Effector memory CD8-positive, alpha-beta T cell (primary cell): ENCODE data around the gene IL1RAPL1.
"Not testable (repeated sequence)": the region's sequence is repeated elsewhere in the genome, so short reads cannot be mapped to it uniquely, and the experiment has no call there.

ENCODE experiments used
- ATAC-seq: fragments of 150-1000 bp; cut with Tn5 transposase; replicated peaks from 2 replicates; pipeline ENCODE4 v1.10.0; 2021; ENCODE audit warnings: mild to moderate bottlenecking, moderate library complexity
- DNase-seq, 3 experiments: peaks; one replicate each; pipeline ENCODE4 v3.0.0; 2021
- H3K27ac Mint-ChIP-seq, 2 donors: one replicate each; pipeline ENCODE4 v1.8.0; 2022; ENCODE audit warnings: mild to moderate bottlenecking in 2 of 2, mixed read lengths in 2 of 2, moderate library complexity in 2 of 2
- H3K27me3 Mint-ChIP-seq, 2 donors: one replicate each; pipeline ENCODE4 v1.8.0; 2022; ENCODE audit warnings: mixed read lengths in 2 of 2
- H3K36me3 Mint-ChIP-seq: one replicate; pipeline ENCODE4 v1.8.0; 2022; ENCODE audit warnings: mild to moderate bottlenecking, moderate library complexity, mixed read lengths; ENCODE audit not compliant: insufficient read depth
- H3K4me1 Mint-ChIP-seq, 2 donors: one replicate each; pipeline ENCODE4 v1.8.0; 2022; ENCODE audit warnings: low read depth in 2 of 2, mixed read lengths in 2 of 2
- H3K4me3 Mint-ChIP-seq, 2 donors: one replicate each; pipeline ENCODE4 v1.8.0; 2022; ENCODE audit warnings: mild to moderate bottlenecking in 2 of 2, mixed read lengths in 2 of 2, moderate library complexity in 2 of 2
- H3K9me3 Mint-ChIP-seq, 2 donors: one replicate each; pipeline ENCODE4 v1.8.0; 2022; ENCODE audit warnings: mixed read lengths in 2 of 2

The IL1RAPL1 gene

GRCh38 chrX:29066516-29066915, 479.3 kb downstream of the IL1RAPL1 start:
- Mint-ChIP-seq H3K27me3 (no peaks in the 10 kb centered on the region), H3K4me3 (no peak overlapping the region), H3K4me1 (no peaks in the 10 kb centered on the region), H3K9me3 (peaks cover 3 to 14% of the 10 kb centered on the region in 2 donors), H3K27ac (no peak overlapping the region), H3K36me3 (no peaks in the 10 kb centered on the region)
- ATAC-seq: no peak
- no peak for DNase-seq

GRCh38 chrX:29067351-29067750, 480.1 kb downstream of the IL1RAPL1 start:
- Mint-ChIP-seq H3K4me1 (no peaks in the 10 kb centered on the region), H3K27ac (no peak overlapping the region), H3K4me3 (no peak overlapping the region), H3K27me3 (no peaks in the 10 kb centered on the region), H3K9me3 (peaks cover 3 to 14% of the 10 kb centered on the region in 2 donors), H3K36me3 (no peaks in the 10 kb centered on the region)
- ATAC-seq (no peak), DNase-seq (no peak)

GRCh38 chrX:29071525-29072320, 484.5 kb downstream of the IL1RAPL1 start:
- no peak overlapping the region for H3K27ac Mint-ChIP-seq
- ATAC-seq (no peak), DNase-seq (no peak)
- peaks cover 0 to 7% of the 10 kb centered on the region in 2 donors for H3K9me3 Mint-ChIP-seq
- H3K36me3 Mint-ChIP-seq: no peaks in the 10 kb centered on the region
- no peaks in the 10 kb centered on the region for H3K4me1 Mint-ChIP-seq
- no peaks in the 10 kb centered on the region for H3K27me3 Mint-ChIP-seq
- H3K4me3 Mint-ChIP-seq: no peak overlapping the region

GRCh38 chrX:29082558-29082957, 495.3 kb downstream of the IL1RAPL1 start:
- Mint-ChIP-seq H3K36me3 (no peaks in the 10 kb centered on the region), H3K27me3 (no peaks in the 10 kb centered on the region), H3K4me3 (no peak overlapping the region), H3K9me3 (peaks cover 0 to 6% of the 10 kb centered on the region in 2 donors), H3K4me1 (no peaks in the 10 kb centered on the region), H3K27ac (no peak overlapping the region)
- DNase-seq (no peak), ATAC-seq (no peak)

- DNase-seq: no peak
- no peak overlapping the region for H3K4me3 Mint-ChIP-seq
- peaks cover 0 to 4% of the 10 kb centered on the region in 2 donors for H3K9me3 Mint-ChIP-seq
Measured at GRCh38 chrX:29083823-29084222, 496.6 kb downstream of the IL1RAPL1 start.

GRCh38 chrX:29090811-29091210, 503.6 kb downstream of the IL1RAPL1 start:
- DNase-seq: no peak
- Mint-ChIP-seq H3K4me1 (no peaks in the 10 kb centered on the region), H3K36me3 (no peaks in the 10 kb centered on the region), H3K4me3 (no peak overlapping the region), H3K9me3 (no peaks in the 10 kb centered on the region), H3K27me3 (no peaks in the 10 kb centered on the region), H3K27ac (no peak overlapping the region)
- no peak for ATAC-seq

More at GRCh38 chrX:29083823-29084222, 496.6 kb downstream of the IL1RAPL1 start:
- no peak for ATAC-seq
- H3K4me1 Mint-ChIP-seq: no peaks in the 10 kb centered on the region
- no peaks in the 10 kb centered on the region for H3K27me3 Mint-ChIP-seq
- no peaks in the 10 kb centered on the region for H3K36me3 Mint-ChIP-seq
- no peak overlapping the region for H3K27ac Mint-ChIP-seq

GRCh38 chrX:29107231-29107630, 520.0 kb downstream of the IL1RAPL1 start:
- H3K4me3 Mint-ChIP-seq: no peak overlapping the region
- ATAC-seq: no peak
- no peak overlapping the region for H3K27ac Mint-ChIP-seq
- H3K4me1 Mint-ChIP-seq: no peaks in the 10 kb centered on the region
- no peaks in the 10 kb centered on the region for H3K27me3 Mint-ChIP-seq
- H3K9me3 Mint-ChIP-seq: peaks cover 0 to 4% of the 10 kb centered on the region in 2 donors
- H3K36me3 Mint-ChIP-seq: no peaks in the 10 kb centered on the region
- no peak for DNase-seq

GRCh38 chrX:29110041-29110440, 522.8 kb downstream of the IL1RAPL1 start:
- no peaks in the 10 kb centered on the region for H3K4me1 Mint-ChIP-seq
- H3K36me3 Mint-ChIP-seq: no peaks in the 10 kb centered on the region
- no peak overlapping the region for H3K4me3 Mint-ChIP-seq
- H3K27ac Mint-ChIP-seq: no peak overlapping the region
- no peak for DNase-seq
- no peak for ATAC-seq
- no peaks in the 10 kb centered on the region for H3K27me3 Mint-ChIP-seq
- no peaks in the 10 kb centered on the region for H3K9me3 Mint-ChIP-seq

GRCh38 chrX:29113221-29113620, 526.0 kb downstream of the IL1RAPL1 start:
- Mint-ChIP-seq H3K27ac (no peak overlapping the region), H3K4me3 (no peak overlapping the region), H3K9me3 (peaks cover 0 to 16% of the 10 kb centered on the region in 2 donors), H3K36me3 (no peaks in the 10 kb centered on the region), H3K4me1 (no peaks in the 10 kb centered on the region), H3K27me3 (no peaks in the 10 kb centered on the region)
- no peak for ATAC-seq
- no peak for DNase-seq

- H3K27ac Mint-ChIP-seq, H3K4me3 Mint-ChIP-seq, H3K36me3 Mint-ChIP-seq, ATAC-seq, H3K9me3 Mint-ChIP-seq, DNase-seq, H3K4me1 Mint-ChIP-seq, H3K27me3 Mint-ChIP-seq: not testable (repeated sequence)
Measured at GRCh38 chrX:29122817-29123216, 535.6 kb downstream of the IL1RAPL1 start.

GRCh38 chrX:29130905-29131304, 543.7 kb downstream of the IL1RAPL1 start:
- peaks cover 0 to 1% of the 10 kb centered on the region in 2 donors for H3K9me3 Mint-ChIP-seq
- ATAC-seq (no peak), DNase-seq (no peak)
- no peaks in the 10 kb centered on the region for H3K27me3 Mint-ChIP-seq
- no peaks in the 10 kb centered on the region for H3K36me3 Mint-ChIP-seq
- no peak overlapping the region for H3K4me3 Mint-ChIP-seq
- H3K4me1 Mint-ChIP-seq: no peaks in the 10 kb centered on the region
- no peak overlapping the region for H3K27ac Mint-ChIP-seq

- H3K27me3 Mint-ChIP-seq: no peaks in the 10 kb centered on the region
- H3K27ac Mint-ChIP-seq: no peak overlapping the region
Measured at GRCh38 chrX:29136904-29137303, 549.7 kb downstream of the IL1RAPL1 start.

GRCh38 chrX:29138003-29138402, 550.8 kb downstream of the IL1RAPL1 start:
- Mint-ChIP-seq H3K4me1 (no peaks in the 10 kb centered on the region), H3K9me3 (no peaks in the 10 kb centered on the region), H3K36me3 (no peaks in the 10 kb centered on the region), H3K27me3 (no peaks in the 10 kb centered on the region), H3K4me3 (no peak overlapping the region), H3K27ac (no peak overlapping the region)
- DNase-seq (no peak), ATAC-seq (no peak)

More at GRCh38 chrX:29136904-29137303, 549.7 kb downstream of the IL1RAPL1 start:
- no peaks in the 10 kb centered on the region for H3K4me1 Mint-ChIP-seq
- H3K36me3 Mint-ChIP-seq: no peaks in the 10 kb centered on the region
- no peak overlapping the region for H3K4me3 Mint-ChIP-seq
- DNase-seq: no peak
- ATAC-seq: no peak
- no peaks in the 10 kb centered on the region for H3K9me3 Mint-ChIP-seq

GRCh38 chrX:29143356-29143755, 556.1 kb downstream of the IL1RAPL1 start:
- Mint-ChIP-seq H3K27ac (no peak overlapping the region), H3K27me3 (no peaks in the 10 kb centered on the region), H3K36me3 (no peaks in the 10 kb centered on the region), H3K9me3 (peaks cover 8 to 12% of the 10 kb centered on the region in 2 donors), H3K4me3 (no peak overlapping the region), H3K4me1 (no peaks in the 10 kb centered on the region)
- ATAC-seq (no peak), DNase-seq (no peak)
